Ovary (tissue), 3 donors: ENCODE measurements around the gene MACC1.

Source experiments
- CTCF ChIP-seq, 3 donors: fragments of 450-650 bp in 2 of 3; fragments of 200-600 bp in 1 of 3; IDR thresholded peaks; one replicate each; pipeline versions ENCODE4 v1.5.1 to v1.8.0; 2016 to 2022; ENCODE audit warnings: antibody characterized with exemption in 3 of 3, mild to moderate bottlenecking in 1 of 3
- EP300 ChIP-seq: sonication (generic); formaldehyde crosslinking; IDR thresholded peaks from one replicate; pipeline ENCODE4 v1.6.1; 2017; ENCODE audit warnings: antibody characterized with exemption
- donor health status: DM: no; HTN: no; CAD: no.

GRCh38 chr7:20214132-20214531 is 3.1 kb downstream of the MACC1 start:
- no peak for TF ChIP-seq EP300
- no peak for TF ChIP-seq CTCF (IDR thresholded peaks at IDR 0.05)
